HCT116 (cell line): Measurements from ENCODE around the gene AGAP1. TPM values are rescaled to one million over a fixed set of nuclear protein-coding genes. Genes with fewer than 3 reads are reported as not detected.

Source experiments
- ATAC-seq: fragments of 200-7000 bp; cut with Tn5 transposase; 2 replicates; pipeline ENCODE4 v1.9.1; 2020; ENCODE audit warnings: mild to moderate bottlenecking, moderate library complexity
- BruUV-seq: library from RNA; stranded (reverse); fragments of 400-500 nt; replicated peaks from 2 replicates; lab custom pipeline; 2021; lab: Mats Ljungman, UMichigan
- CTCF ChIA-PET: fragments of 300-600 bp; sonication (Branson Sonifier 250); formaldehyde crosslinking; loops from one replicate; lab custom pipeline; 2021; ENCODE audit warnings: antibody characterized with exemption; lab: Charles Lee
- POLR2A ChIA-PET: fragments of 300-600, 350-600 bp; sonication (Branson Sonifier 250); formaldehyde crosslinking; loops from one replicate; lab custom pipeline; 2021; ENCODE audit warnings: antibody characterized with exemption; lab: Charles Lee
- RAD21 ChIA-PET, 2 experiments: fragments of 300-600 bp; sonication (Branson Sonifier 250); formaldehyde crosslinking; loops; one replicate each; lab custom pipeline; 2023; ENCODE audit warnings: low total read pairs in 2 of 2; ENCODE audit not compliant: uncharacterized antibody in 2 of 2, unreplicated experiment in 2 of 2, low non-redundant PET in 1 of 2; lab: Charles Lee
- DNase-seq: peaks from one replicate; pipeline ENCODE4 v3.0.0-alpha.2; 2010; ENCODE audit warnings: low read depth, low spot score
- H2AFZ ChIP-seq: fragments of 200-600 bp; shearing (Covaris generic), sonication (generic); 2 replicates; pipeline ENCODE4 v1.6.1; 2017; ENCODE audit warnings: low read depth, mixed run types, mixed read lengths, antibody characterized with exemption, low read length; ENCODE audit not compliant: poor library complexity, severe bottlenecking
- H3K27ac ChIP-seq: 2 replicates; pipeline ENCODE4 v1.5.1; 2012; ENCODE audit warnings: low read depth, low read length
- H3K27me3 ChIP-seq: fragments of 200-600 bp; sonication (generic); 2 replicates; pipeline ENCODE4 v1.6.1; 2016; ENCODE audit warnings: mixed run types, low read length, mixed read lengths; ENCODE audit not compliant: insufficient read depth
- H3K36me3 ChIP-seq, 2 experiments: fragments of 200-500 bp in 1 of 2; fragments of 200-600 bp in 1 of 2; sonication (Bioruptor generic) in 1 of 2; sonication (generic) in 1 of 2; 2 replicates each; pipeline versions ENCODE4 v1.5.1 to v1.6.1; 2014 to 2016; ENCODE audit warnings: low read length in 2 of 2, inconsistent platforms in 1 of 2, mixed read lengths in 1 of 2, mixed run types in 1 of 2; ENCODE audit not compliant: insufficient read depth in 2 of 2, control insufficient read depth in 1 of 2
- H3K4me1 ChIP-seq, 2 experiments: fragments of 200-600 bp in 1 of 2; sonication (generic) in 1 of 2; 2 replicates each; pipeline versions ENCODE4 v1.5.1 to v1.6.1; 2012 to 2017; ENCODE audit warnings: low read length in 2 of 2, inconsistent platforms in 1 of 2, mild to moderate bottlenecking in 1 of 2, mixed read lengths in 1 of 2, mixed run types in 1 of 2, moderate library complexity in 1 of 2; ENCODE audit not compliant: insufficient read depth in 2 of 2, control insufficient read depth in 1 of 2
- H3K4me2 ChIP-seq: fragments of 200-600 bp; sonication (generic); 2 replicates; pipeline ENCODE4 v1.6.1; 2017; ENCODE audit warnings: mixed run types, low read length, mixed read lengths
- H3K4me3 ChIP-seq, 2 experiments: fragments of 200-600 bp in 1 of 2; sonication (generic) in 1 of 2; replicated peaks in 1 of 2; 2 replicates each; pipeline ENCODE4 v1.5.1; 2011 to 2016; ENCODE audit warnings: low read length in 2 of 2, control low read depth in 1 of 2, low read depth in 1 of 2, mild to moderate bottlenecking in 1 of 2, mixed read lengths in 1 of 2, mixed run types in 1 of 2
- H3K79me2 ChIP-seq: fragments of 200-600 bp; sonication (generic); 2 replicates; pipeline ENCODE4 v1.6.1; 2017; ENCODE audit warnings: mild to moderate bottlenecking, mixed run types, low read length, moderate library complexity, mixed read lengths; ENCODE audit not compliant: insufficient read depth
- H3K9ac ChIP-seq: fragments of 200-600 bp; sonication (generic); 2 replicates; pipeline ENCODE4 v1.6.1; 2016; ENCODE audit warnings: low read length, mixed read lengths
- H3K9me2 ChIP-seq: fragments of 200-600 bp; sonication (generic), shearing (Covaris generic); 2 replicates; pipeline ENCODE4 v1.6.1; 2017; ENCODE audit warnings: mixed run types, mild to moderate bottlenecking, moderate library complexity; ENCODE audit not compliant: insufficient read depth
- H3K9me3 ChIP-seq, 2 experiments: fragments of 200-500 bp in 1 of 2; fragments of 200-600 bp in 1 of 2; sonication (Bioruptor generic) in 1 of 2; sonication (generic) in 1 of 2; 2 replicates each; pipeline ENCODE4 v1.6.1; 2014 to 2017; ENCODE audit warnings: low read length in 2 of 2, mixed read lengths in 2 of 2, inconsistent platforms in 1 of 2, low read depth in 1 of 2, mild to moderate bottlenecking in 1 of 2, mixed run types in 1 of 2, moderate library complexity in 1 of 2; ENCODE audit not compliant: control insufficient read depth in 1 of 2, insufficient read depth in 1 of 2
- H4K20me1 ChIP-seq: fragments of 200-600 bp; sonication (generic), shearing (Covaris generic); 2 replicates; pipeline ENCODE4 v1.6.1; 2017; ENCODE audit warnings: mixed run types, mild to moderate bottlenecking, moderate library complexity; ENCODE audit not compliant: insufficient read depth
- CBX3 ChIP-seq: IDR thresholded peaks from 2 replicates; pipeline ENCODE4 v1.6.1; 2012; ENCODE audit warnings: low read depth
- CEBPB ChIP-seq: IDR thresholded peaks from 2 replicates; pipeline ENCODE4 v1.6.1; 2012; ENCODE audit warnings: low read depth
- EGR1 ChIP-seq: IDR thresholded peaks from 2 replicates; pipeline ENCODE4 v1.6.1; 2012; ENCODE audit warnings: low read depth
- EZH2 ChIP-seq: fragments of 200-600 bp; sonication (generic); IDR thresholded peaks from 2 replicates; pipeline ENCODE4 v1.6.1; 2017; ENCODE audit warnings: antibody characterized with exemption, mixed run types
- EZH2phosphoT487 ChIP-seq: fragments of 200-600 bp; IDR thresholded peaks from 2 replicates; pipeline ENCODE4 v1.6.1; 2018; ENCODE audit warnings: antibody characterized with exemption, borderline replicate concordance
- FOSL1 ChIP-seq: IDR thresholded peaks from 2 replicates; pipeline ENCODE4 v1.6.1; 2012; ENCODE audit warnings: low read depth
- JUND ChIP-seq: IDR thresholded peaks from 2 replicates; pipeline ENCODE4 v1.6.1; 2012
- POLR2A ChIP-seq: IDR thresholded peaks from 2 replicates; pipeline ENCODE4 v1.7.0; 2011; ENCODE audit warnings: borderline replicate concordance; ENCODE audit not compliant: insufficient read depth, insufficient read length; ENCODE audit errors: extremely low read depth
- RAD21 ChIP-seq: IDR thresholded peaks from 2 replicates; pipeline ENCODE4 v1.6.1; 2012; ENCODE audit warnings: low read depth, mild to moderate bottlenecking
- SIN3A ChIP-seq: IDR thresholded peaks from 2 replicates; pipeline ENCODE4 v1.6.1; 2012; ENCODE audit warnings: low read depth
- SP1 ChIP-seq: IDR thresholded peaks from 2 replicates; pipeline ENCODE4 v1.6.1; 2012; ENCODE audit warnings: low read depth
- SRF ChIP-seq: IDR thresholded peaks from 2 replicates; pipeline ENCODE4 v1.6.1; 2012; ENCODE audit warnings: low read depth
- TCF7L2 ChIP-seq: IDR thresholded peaks from 2 replicates; pipeline ENCODE4 v1.7.0; 2011; ENCODE audit warnings: borderline replicate concordance, inconsistent platforms; ENCODE audit not compliant: insufficient read depth, insufficient read length; ENCODE audit errors: extremely low read depth
- YY1 ChIP-seq: IDR thresholded peaks from 2 replicates; pipeline ENCODE4 v1.6.1; 2011; ENCODE audit warnings: low read length, low read depth, moderate library complexity, mild to moderate bottlenecking; ENCODE audit not compliant: insufficient replicate concordance; ENCODE audit errors: extremely low read depth
- ZBTB33 ChIP-seq: IDR thresholded peaks from 2 replicates; pipeline ENCODE4 v1.6.1; 2011; ENCODE audit warnings: mild to moderate bottlenecking, low read length, moderate library complexity; ENCODE audit not compliant: insufficient replicate concordance; ENCODE audit errors: extremely low read depth
- ZNF274 ChIP-seq: fragments of 200-500 bp; sonication (Bioruptor generic); IDR thresholded peaks from 2 replicates; pipeline ENCODE4 v1.6.1; 2014; ENCODE audit warnings: mild to moderate bottlenecking, low read depth, low read length, inconsistent platforms
- intact Hi-C: fragments of 100-400 bp; cut with micrococcal nuclease; formaldehyde crosslinking; loops from 2 replicates; pipeline ENCODE4 v1.10.0; 2022
- total RNA-seq: library from RNA; stranded (reverse); gene quantifications from one replicate; pipeline ENCODE4 v1.2.1, GENCODE V29; 2021; ENCODE audit not compliant: unreplicated experiment
- TF ChIP-seq, protein P1 (sequence below), 3 experiments: fragments of 200-600 bp in 1 of 3; sonication (generic) in 1 of 3; IDR thresholded peaks in 2 of 3; conservative IDR thresholded peaks in 1 of 3; 2 replicates each; pipeline ENCODE4 v1.5.1; 2012 to 2017; ENCODE audit warnings: low read depth in 2 of 3, low read length in 2 of 3, antibody characterized with exemption in 1 of 3, borderline replicate concordance in 1 of 3, control low read depth in 1 of 3, mild to moderate bottlenecking in 1 of 3, mixed read lengths in 1 of 3, mixed run types in 1 of 3, moderate library complexity in 1 of 3; ENCODE audit not compliant: insufficient read depth in 1 of 3

The AGAP1 gene
- total RNA-seq, 1 experiment from 2014 or later: 43.8 TPM

DNA sequence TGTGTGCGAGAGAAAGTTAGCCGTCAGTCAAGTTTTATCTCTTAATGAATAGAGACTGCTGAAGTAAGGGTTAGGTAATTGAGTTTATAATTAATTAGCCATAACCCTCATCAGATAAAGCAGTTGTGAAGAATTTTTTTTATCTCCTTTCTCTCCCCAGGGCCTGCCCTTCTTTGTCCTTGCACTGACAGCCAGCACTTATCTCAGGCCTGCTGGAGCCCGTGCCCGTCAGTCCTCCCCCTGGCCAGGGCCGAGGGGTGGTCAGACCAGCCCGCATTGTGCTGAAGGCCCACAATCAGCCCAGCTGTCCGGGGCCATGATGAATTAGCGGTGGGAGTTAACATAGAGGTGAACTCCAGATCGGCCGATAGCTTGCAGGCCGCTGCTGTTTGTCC is 358.7 kb downstream of the AGAP1 start (continued):
- TF ChIP-seq ZNF274 (no peak), EZH2phosphoT487 (no peak), CEBPB (no peak), SP1 (no peak), EZH2 (no peak), FOSL1 (no peak)

DNA sequence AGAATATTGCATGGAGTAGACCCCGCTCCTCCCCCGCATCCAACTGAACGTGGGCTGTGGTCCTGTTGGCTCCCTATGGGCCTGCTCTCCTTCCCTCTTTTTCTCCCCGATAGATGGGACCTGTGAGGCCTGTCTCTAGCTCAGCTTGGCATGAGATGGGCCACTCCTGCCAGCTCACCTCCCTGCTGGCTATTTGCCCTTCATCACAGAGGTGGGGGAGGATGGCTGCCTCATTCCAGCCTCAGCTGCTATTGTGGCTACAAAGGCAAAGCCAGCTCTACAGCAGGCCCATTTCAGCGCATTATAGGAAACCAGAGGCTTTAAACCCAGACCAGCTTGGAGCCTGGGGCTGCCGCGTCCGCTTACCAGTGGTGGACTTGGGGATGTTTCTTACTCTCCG is 360.4 kb downstream of the AGAP1 start:
- H3K4me1 ChIP-seq: peaks cover 0 to 4% of the 10 kb centered on the region in 2 experiments; a peak in 1 of 4 replicates
- H3K9ac ChIP-seq: no peak overlapping the region
- no peaks in the 10 kb centered on the region for H3K9me2 ChIP-seq
- no peak overlapping the region for H3K4me3 ChIP-seq
- no peaks in the 10 kb centered on the region for H3K27me3 ChIP-seq
- ChIA-PET POLR2A (no interaction called here), RAD21 (no interaction called here), CTCF (no interaction called here)
- no peak overlapping the region for H2AFZ ChIP-seq
- DNase-seq (no peak), ATAC-seq (no peak)
- no TSS peak for BruUV-seq
- TF ChIP-seq SRF (no peak), SP1 (no peak), JUND (no peak), YY1 (no peak), TCF7L2 (no peak)
- H3K79me2 ChIP-seq: no peaks in the 10 kb centered on the region
- no peak overlapping the region for H3K4me2 ChIP-seq
- H4K20me1 ChIP-seq: no peaks in the 10 kb centered on the region
- intact Hi-C loops: no loop called here
- no peaks in the 10 kb centered on the region for H3K36me3 ChIP-seq
- no peaks in the 10 kb centered on the region for H3K9me3 ChIP-seq
- H3K27ac ChIP-seq: no peak overlapping the region

DNA sequence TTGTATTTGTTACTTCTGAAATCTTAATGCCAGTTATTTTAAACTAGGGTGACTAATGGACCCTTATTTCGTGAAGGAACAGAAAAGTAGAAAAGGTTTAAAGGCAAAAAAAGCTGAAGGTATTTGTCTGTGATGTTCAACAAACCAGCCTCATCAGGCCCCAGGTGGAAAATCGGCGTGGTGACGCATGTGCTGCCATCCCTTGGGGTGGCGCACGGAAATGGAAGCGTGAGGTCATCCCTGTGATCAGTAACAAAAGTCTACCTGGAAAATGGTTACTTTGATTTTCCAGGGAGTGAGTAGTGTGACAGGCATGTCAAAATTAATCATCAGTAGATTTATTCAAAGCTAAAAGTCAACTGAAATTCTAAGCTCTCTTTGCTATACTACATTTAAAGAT is 361.2 kb downstream of the AGAP1 start:
- Histone ChIP-seq H3K9me3 (no peaks in the 10 kb centered on the region), H3K4me1 (peaks cover 0 to 4% of the 10 kb centered on the region in 2 experiments; a peak in 1 of 4 replicates), H3K27ac (no peak overlapping the region), H3K4me2 (no peak overlapping the region), H3K79me2 (no peaks in the 10 kb centered on the region), H3K9ac (no peak overlapping the region)
- ChIA-PET POLR2A (no interaction called here), RAD21 (no interaction called here)
- DNase-seq: no peak
- intact Hi-C loops: no loop called here
- no peak for TF ChIP-seq ZBTB33
- TF ChIP-seq JUND: no peak
- TF ChIP-seq, protein P1, sequence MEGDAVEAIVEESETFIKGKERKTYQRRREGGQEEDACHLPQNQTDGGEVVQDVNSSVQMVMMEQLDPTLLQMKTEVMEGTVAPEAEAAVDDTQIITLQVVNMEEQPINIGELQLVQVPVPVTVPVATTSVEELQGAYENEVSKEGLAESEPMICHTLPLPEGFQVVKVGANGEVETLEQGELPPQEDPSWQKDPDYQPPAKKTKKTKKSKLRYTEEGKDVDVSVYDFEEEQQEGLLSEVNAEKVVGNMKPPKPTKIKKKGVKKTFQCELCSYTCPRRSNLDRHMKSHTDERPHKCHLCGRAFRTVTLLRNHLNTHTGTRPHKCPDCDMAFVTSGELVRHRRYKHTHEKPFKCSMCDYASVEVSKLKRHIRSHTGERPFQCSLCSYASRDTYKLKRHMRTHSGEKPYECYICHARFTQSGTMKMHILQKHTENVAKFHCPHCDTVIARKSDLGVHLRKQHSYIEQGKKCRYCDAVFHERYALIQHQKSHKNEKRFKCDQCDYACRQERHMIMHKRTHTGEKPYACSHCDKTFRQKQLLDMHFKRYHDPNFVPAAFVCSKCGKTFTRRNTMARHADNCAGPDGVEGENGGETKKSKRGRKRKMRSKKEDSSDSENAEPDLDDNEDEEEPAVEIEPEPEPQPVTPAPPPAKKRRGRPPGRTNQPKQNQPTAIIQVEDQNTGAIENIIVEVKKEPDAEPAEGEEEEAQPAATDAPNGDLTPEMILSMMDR (IDR thresholded peaks at IDR 0.05 in 2 of 3, conservative IDR thresholded peaks at IDR 0.05 in 1 of 3; ENCODE audit: borderline replicate concordance in 1 of 3, insufficient read depth in 1 of 3, low read depth in 2 of 3, low read length in 2 of 3): no peak
- TF ChIP-seq SIN3A: no peak
- TF ChIP-seq POLR2A: no peak
- TF ChIP-seq FOSL1: no peak
- no peak for TF ChIP-seq CBX3
- TF ChIP-seq YY1: no peak
- TF ChIP-seq SRF: no peak
- TF ChIP-seq RAD21: no peak
- no peak for TF ChIP-seq EGR1
- TF ChIP-seq, all 23 proteins: peak for 0
- Histone ChIP-seq H4K20me1 (no peaks in the 10 kb centered on the region), H3K27me3 (no peaks in the 10 kb centered on the region), H3K9me2 (no peaks in the 10 kb centered on the region), H3K4me3 (no peak overlapping the region), H3K36me3 (no peaks in the 10 kb centered on the region), H2AFZ (no peak overlapping the region)
- CTCF ChIA-PET: no interaction called here
- no peak for ATAC-seq
- BruUV-seq: no TSS peak
